HuH-7 (cell line): Measurements from ENCODE around the gene ARHGAP15.

Source experiments
- DNase-seq: peaks from one replicate; pipeline ENCODE4 v3.0.0; 2011; ENCODE audit warnings: low spot score

The ARHGAP15 gene

DNA sequence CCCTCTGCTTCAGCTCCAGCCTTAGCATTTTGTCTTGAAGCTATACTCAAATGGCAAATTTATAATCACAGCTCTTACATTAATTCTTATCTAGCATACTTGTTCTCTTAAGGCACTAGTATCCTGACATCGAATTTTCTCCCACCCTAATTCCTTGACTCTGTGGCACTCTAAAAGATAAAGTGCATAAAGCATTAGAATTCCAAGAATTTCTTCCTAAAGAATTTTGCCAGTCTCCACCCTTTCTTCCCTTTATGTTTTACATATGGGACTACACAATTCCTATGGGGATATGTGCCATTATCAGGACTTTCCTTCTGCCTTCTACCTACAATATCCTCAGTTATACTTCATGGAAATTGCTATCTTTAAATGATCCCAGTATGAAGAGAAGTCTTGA lies 560.3 kb downstream of the ARHGAP15 start:
- no peak for DNase-seq

DNA sequence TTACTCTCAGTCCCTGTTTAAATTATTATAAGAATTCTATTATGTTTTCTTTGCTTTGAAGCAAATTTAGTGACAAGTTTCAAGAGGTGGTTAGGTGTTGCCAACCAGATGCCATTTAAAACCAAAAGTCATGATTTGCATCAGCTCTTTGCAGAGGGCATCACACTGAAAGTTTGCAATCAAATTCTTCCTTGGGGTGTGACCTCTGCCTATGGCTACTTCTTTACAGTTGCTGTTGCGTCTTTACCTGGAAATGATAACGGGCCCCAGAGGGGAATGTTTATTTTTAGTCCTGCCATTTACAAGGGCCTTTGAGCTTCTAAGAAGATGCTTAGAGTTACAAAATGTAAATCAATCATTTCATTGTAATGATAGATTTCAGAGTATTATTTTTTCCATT lies 561.0 kb downstream of the ARHGAP15 start:
- DNase-seq: no peak

DNA sequence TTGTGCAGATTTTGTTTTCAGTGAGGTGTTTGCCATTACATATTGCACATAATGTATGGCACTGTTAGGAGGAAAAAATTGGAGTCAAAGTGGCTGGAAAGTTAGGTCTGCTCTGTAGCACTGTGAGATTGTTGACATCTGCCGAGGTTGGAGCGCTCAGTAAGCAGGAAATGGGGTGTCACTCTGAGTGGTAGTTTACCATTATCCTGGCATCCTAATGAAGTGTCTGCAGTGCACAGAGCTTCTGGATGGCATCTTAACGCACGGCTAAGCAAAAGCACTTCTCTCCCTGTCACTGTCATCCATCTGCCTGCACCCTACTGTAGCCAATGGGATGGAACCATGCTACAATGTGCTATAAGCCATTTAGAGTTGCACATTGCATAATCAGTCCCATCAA lies 561.9 kb downstream of the ARHGAP15 start:
- DNase-seq: no peak

DNA sequence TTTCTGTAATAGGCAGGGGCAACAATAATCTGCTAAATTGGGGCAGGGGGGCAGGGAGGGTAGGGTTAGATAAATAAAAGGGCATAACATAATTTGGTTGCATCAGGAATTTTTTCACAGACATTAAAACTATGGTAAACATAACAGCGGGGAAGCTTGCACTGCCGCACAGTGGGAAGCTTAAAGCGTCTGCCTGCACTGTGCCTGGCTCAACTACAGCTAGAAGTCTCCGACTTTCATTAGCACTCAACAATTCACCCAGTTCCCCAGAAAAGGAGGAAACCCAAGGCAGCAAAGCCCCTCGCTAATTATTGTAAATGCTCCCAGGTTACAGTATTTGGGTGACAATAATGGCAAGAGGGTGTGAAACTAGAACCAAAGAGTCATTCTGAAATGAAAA lies 562.9 kb downstream of the ARHGAP15 start:
- DNase-seq: no peak

DNA sequence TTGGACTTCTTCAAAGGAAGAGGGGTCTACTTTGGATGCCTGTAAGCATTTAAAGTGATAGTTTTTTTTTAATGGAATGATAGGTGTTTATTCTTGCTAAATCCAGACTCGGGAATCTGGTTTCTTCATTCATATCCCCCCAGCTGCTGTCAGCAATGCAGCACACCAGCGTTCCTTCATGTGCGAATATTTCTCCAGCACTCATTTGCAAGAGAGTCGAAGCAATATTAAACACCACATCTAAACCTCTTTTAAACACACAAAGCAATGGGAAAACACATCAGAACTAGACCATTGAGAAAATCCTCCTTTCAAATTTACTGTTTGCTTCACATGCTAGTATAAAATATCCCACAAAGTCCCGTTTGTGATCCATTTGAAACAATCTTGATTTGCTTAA lies 563.7 kb downstream of the ARHGAP15 start:
- no peak for DNase-seq

DNA sequence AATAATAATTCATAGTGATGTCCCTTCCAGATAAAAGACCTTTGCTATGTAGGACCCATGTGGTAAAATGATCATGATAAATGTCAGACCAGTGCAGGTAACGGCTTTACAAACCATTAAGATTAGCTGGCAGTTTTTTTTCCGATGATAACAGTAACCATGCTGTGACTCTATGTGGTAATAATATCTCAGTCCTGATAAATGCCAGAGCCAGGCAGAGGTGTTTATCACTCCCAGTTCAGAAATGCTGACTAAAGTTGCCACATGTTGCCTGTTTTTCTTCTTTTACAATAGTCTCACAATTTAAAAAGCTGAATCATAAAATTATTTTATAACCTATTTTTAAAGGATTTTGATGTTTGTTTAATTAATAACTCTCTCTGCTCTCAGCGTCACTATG lies 565.1 kb downstream of the ARHGAP15 start:
- no peak for DNase-seq

DNA sequence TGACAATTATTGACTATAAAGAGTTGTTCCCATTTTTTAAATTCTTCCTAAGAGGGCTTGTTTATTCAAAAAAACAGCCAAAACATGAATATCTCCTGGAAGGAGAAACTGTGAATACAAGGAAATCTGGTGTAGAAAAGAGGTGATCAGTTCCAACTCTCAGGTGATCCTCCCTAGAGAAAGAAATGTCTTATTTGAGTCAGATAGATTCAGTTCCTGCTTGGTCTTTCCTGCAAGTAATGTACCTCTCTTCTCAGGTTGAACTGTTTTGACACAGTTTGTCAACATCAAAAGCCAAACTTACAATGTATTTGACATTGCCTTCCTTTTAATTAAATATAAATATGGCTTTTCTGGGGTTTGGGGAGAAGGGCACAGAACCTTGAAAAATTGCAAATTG lies 567.4 kb downstream of the ARHGAP15 start:
- DNase-seq: no peak

DNA sequence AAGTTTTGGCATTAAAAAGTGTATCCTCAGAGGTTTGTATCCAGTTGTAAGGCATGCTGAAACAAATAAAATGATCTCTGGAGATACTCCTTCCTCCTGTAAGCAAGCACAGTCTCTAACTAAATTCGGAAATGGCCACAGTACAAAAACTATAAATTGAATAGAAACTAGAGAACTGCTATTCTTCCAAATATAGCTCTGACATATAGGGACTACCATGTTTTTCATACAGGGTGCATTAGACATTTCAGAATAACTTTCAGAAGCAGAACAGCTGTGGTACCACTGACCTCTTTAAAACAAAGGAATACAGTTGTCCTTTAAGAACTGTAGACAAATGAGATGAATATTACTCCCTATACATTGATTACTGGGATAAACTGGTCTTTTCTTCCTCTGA lies 568.5 kb downstream of the ARHGAP15 start:
- DNase-seq: no peak

DNA sequence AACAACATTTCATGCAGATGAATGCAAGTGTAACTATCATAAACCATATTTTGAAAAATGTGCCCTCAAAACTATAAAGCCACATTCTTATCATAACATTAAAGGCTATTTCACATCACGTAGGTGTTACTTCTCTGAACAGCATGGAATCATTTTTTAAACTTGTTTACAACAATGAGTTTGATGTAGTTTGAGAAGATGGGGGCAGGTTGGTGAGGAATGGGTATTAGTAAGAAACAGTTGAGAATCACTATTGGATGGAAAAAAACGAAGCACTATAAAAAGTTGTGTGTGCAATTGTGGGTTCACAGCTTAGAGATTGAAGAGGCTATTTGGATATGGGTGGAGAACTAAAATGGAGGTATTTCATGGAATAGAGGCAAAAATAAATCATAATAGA lies 569.1 kb downstream of the ARHGAP15 start:
- DNase-seq: no peak

DNA sequence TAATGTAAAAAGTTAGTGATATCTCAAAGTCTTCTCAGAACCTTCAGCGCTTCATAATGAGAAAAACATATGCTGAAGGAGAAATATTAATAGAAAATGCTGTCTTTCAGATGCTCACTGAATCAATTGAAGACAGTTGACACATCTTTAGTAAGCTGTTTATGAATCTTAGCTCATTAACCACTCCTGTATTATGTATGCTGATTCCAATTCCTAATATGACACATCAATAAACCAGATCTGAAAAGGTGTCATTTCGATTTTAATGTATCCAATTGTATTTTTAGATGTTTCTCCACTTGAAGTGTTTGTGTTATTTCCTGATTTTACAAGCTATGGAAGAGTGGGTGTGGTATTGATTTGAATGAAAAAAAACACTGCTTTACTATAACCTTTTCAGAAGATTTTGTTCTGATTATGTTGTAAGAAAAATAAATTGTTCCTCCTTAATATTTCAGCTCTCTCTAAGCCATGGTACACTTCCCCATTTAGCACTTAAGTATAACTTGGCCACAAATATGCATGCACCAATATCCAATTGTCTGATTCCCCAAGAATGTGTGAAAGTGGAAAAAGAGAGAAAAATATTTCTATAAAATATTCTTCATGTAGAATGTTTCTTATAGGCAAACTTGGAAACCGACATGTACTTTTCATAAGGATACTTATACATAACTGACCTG lies 569.8 kb downstream of the ARHGAP15 start:
- no peak for DNase-seq

DNA sequence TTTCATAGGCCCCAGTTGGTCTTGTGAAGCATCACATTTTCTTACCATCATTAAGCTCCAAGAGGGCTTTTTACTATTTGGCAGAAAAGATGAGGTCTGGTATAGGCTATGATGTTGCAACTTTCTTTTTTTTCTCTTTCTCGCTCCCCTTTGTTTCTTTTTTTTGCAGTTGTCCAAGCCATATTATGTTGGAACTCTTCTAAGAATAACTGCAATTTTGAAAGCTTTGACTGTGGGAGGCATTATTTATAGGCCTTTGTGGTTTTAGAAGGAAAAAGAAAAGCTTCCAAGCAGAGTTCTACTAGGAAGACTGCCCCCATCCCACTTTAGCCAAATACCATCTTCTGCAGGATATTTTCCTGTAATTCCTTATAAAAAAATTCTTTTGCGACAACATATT lies 571.6 kb downstream of the ARHGAP15 start:
- no peak for DNase-seq

DNA sequence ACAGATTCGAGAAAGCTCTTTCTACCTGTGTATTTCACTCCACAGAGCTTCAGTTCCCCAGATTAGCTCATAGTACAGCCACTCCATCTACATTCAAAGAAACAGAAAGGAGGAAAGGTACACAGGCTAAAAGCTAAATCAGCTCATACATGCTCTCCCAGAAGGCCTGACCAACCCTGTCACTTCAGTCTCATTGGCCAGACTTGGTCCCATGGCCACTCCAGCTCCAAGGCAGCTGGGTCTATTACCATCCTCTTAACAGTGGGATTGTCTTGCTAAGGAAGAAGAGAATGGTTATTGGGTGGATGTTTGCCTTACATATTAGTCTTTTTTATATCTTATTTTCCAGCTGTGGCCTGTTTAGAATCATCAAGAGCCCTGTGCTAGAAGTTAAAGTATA lies 572.6 kb downstream of the ARHGAP15 start:
- no peak for DNase-seq

DNA sequence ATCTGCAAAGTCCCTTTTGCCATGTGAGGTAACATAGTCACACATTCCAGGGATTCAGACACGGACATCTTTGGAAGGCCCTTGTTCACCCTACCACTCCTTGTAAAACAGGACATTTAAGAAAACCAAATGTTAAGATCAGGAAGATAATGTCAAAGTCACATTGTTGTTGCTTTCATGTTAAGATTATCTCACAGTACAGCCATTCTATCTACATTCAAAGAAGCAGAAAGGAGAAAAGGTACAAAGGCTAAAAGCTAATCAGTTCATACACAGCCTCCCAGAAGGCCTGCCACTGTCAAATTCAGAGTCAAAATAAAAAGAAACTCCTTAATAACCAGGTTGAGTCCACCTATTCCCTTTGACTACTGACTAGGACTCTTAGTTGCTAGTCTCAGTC lies 573.7 kb downstream of the ARHGAP15 start:
- no peak for DNase-seq

DNA sequence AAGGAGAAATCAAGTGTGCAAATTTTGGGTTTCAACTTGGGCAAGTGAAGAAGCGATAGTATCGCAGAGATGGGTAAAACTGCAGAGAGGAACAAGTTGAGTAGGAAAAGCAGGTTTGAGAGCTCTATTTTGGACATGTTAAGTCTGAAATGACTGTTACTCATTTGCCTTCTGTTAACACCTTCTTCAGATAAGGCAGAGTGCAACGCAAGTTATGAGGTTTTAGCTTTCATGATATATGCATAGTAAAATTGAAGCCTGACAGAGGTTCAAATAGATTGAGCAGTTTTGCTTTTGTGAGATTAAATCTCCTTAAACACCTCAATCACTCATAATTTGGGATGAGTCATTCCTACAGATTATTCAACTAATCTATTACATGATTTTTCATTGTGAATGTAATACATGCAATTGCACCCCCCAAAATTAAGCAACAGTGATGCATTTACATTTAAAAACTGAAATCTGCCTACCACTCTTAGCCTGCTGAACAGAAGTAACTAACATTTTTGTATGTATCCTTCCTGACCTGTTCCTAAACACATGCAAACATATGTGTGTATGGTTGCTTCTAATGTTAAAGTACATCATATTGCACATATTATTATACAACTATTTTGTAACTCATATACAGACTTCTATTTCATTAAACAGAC lies 575.4 kb downstream of the ARHGAP15 start:
- no peak for DNase-seq

DNA sequence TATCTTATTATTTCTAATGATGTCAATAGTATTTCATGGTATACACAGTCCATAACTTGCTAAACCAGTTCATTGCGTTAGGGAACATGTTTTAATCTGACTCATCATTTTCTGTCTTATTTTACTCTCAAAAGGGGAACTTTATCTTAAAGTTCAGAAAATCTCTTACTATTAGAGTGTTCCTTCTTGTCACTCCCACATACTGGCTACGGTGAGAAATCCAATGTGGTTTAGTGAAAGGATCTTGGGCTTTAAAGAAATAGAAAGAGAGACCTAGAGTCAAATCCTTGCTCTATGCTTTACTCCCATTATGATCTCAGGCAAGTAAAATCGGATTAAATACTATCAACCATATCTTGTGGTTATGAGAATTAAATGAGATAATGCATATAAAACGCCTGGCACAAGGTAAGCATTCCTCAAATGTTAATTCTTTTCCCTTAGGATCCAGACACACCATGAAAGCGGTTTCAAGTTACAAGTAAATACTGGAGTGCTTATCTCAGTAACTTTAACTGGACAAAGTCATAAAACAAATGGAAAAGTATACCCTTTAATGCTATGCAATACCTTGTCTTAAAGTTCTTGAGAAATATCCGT lies 576.0 kb downstream of the ARHGAP15 start:
- peak; percentile 4 for DNase-seq

DNA sequence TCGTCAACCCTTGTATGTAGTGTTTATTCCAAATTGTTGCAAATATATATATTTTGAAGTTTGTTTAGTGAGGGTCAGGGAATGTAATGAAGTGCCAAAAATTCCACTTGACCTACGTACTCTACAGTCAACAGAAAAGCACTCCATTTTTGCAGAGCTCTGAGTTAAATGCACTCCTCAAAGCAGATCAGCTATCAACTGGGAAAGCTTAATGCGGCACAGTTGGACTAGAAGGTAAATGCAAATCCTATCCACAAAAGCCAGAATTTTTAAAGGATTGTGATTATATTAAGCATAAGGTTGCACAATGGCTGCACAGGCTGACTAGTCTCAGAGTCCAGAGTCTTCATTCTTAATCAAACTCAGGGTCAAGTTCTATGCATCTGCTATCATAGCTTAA lies 577.1 kb downstream of the ARHGAP15 start:
- no peak for DNase-seq

DNA sequence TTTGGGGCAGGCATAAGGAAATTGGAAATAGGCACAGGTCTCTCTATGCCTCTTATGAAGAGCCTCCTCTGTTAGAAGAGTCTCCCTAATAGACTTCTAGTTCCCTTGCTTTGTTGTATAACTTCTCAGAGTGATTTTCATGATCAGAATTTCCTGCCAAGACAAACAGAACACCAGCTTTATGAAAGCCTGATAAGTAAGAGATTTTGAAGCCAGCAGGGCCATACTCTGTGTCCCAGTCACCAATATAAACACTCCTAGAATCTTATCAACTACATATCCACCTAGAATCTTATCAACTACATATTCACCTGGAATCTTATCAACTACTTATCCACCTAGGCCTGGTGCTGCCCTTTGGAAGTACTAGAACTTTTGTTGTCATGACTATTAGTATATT lies 579.5 kb downstream of the ARHGAP15 start:
- DNase-seq: no peak

DNA sequence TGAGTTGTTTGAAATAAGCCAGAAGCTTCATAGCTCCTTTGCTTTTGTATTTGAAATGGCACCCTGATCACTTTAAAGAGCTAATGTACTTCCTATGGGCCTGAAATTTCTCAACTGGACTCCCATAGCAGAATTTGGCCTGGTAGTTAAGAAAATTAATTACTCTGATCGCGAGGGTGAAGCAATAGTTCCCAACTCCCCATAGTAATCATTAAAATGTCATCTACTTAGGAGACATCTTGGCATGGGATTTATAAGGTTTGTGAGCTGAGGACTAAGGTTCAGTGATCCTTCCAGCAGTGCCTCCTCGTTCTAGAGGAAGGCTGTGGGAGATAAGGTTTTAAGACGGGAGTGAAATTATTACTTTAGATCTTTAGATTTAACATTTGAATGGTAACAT lies 581.0 kb downstream of the ARHGAP15 start:
- DNase-seq: no peak

DNA sequence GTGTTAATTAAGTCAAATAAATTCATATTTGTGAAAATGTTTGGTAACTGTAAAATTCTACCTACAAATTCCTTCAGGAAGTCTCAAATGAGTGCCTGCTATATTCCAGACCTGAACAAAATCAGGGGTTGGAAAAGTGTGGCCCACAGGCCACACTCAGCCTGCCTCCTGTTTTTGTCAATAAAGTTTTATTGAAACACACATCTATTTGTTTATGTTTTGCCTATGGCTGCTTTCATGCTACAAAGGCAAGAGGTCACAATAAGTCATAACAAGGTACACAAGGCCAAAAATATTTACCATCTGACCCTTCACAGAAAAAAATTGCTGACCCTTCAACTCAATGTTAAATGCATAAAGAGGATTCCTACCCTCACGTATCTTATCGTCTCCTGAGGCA lies 581.7 kb downstream of the ARHGAP15 start:
- no peak for DNase-seq

DNA sequence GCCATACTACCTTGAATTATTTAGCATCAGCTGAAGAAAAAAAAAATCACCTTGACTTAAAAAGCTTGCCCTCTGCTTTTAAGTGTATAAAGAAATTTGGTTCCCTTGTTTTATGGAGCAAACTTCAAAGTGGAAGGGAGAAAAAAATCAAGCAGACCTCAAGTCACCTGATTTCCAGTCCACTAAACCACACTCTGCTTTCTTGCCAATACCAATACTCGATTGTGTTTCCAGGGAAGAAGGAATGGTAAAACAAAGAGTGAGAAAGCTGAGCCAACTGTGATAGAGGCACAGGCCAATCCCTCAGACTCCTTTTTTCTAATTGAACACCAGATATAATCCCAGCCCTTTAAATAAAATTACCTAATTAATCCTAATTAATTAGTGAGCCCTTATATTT lies 587.3 kb downstream of the ARHGAP15 start:
- DNase-seq: no peak

DNA sequence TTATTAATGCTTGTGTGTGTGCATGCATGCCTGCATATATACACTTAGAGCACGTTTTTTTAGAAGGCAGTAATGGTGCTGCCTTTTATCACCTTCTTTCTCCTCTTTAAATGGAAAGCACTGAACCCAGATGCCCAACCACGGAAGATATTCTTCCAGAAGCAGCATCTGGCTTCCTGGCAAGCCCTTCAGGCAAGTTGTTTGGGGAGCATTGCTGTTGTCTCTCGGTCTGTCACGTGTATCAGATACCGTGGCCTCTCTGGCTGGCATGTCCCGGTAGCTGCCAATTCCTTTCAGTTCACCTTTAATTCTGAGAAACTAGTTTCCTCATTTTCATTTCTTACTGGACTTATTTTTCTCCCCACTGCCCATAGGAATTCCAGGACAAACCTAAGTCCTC lies 587.8 kb downstream of the ARHGAP15 start:
- DNase-seq: no peak

DNA sequence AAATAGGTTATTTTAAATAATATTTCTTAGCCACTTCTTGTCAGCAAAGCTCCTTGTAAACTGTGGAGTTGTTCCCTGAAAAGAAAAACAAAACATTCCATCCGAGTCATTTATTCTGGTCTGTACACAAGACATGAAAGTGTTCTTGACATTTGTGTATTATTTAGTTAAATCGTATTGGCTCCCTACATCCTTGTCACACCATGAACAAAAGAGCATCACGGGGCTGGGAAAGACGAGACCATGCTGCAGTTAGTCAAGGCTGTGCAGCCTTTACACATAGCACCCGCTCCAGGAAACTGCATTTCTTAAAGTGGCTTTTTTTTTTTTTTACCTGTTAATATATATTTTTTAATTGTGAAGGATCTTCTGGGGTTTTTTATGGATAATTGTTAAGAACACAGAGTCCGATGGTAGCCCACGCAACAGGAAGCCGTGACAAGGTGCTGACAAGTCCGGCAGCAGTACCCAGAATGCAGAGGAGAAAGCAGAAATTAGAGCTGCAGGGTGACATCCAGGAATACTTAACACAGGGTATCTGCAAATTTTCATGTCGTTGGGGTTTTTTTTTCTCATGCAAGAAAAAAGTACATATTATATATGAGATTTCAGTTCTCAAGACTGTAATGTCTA lies 588.4 kb downstream of the ARHGAP15 start:
- no peak for DNase-seq

DNA sequence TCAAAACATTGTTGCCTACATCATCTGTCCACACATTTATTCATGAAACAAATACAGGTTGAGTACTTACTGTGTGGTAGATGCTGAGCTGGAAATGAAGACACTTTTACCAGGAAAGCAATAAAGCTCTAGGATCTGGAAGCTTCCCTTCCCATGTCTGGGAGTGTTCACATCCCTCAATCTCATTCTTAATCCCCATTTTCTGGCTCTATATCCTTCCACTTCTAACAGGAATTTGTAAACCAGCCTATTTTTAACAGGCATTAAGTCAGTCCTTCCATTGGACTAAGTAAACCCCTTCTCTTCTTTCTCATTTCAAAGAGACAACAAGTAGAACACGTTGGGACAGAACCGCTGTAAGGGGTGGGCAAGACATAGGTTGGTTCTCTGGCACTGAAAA lies 589.5 kb downstream of the ARHGAP15 start:
- DNase-seq: no peak
